HepG2 (cell line): ENCODE measurements around the gene ABHD1. TPM values are rescaled to one million over a fixed set of nuclear protein-coding genes. Genes with fewer than 3 reads are reported as not detected.
A peak's percentile ranks its signal among the peaks of the same experiment; 100 is the strongest.

Source experiments
- FOXO4 ChIP-seq: sonication (generic); formaldehyde crosslinking; conservative IDR thresholded peaks from 2 replicates; pipeline ENCODE4 v1.8.1; 2023; ENCODE audit warnings: missing genetic modification reagents
- HIC2 ChIP-seq: sonication (generic); formaldehyde crosslinking; IDR thresholded peaks from 2 replicates; pipeline ENCODE4 v1.9.0; 2022; ENCODE audit warnings: low read depth, missing genetic modification reagents
- HNF1A ChIP-seq, 2 experiments: sonication (generic) in 1 of 2; formaldehyde crosslinking in 1 of 2; IDR thresholded peaks; 2 replicates each; pipeline versions ENCODE4 v1.4.0 to v1.6.1; 2016 to 2020; ENCODE audit warnings: borderline replicate concordance in 1 of 2, low read depth in 1 of 2, mild to moderate bottlenecking in 1 of 2, missing genetic modification reagents in 1 of 2
- KAT2B ChIP-seq: fragments of 150-350 bp; IDR thresholded peaks from 2 replicates; pipeline ENCODE4 v1.6.1; 2014; ENCODE audit warnings: low read depth, low read length, borderline replicate concordance
- MATR3 ChIP-seq: sonication (generic); formaldehyde crosslinking; IDR thresholded peaks from 2 replicates; pipeline ENCODE4 v1.4.0; 2020; ENCODE audit warnings: missing genetic modification reagents
- MEIS2 ChIP-seq: sonication (generic); formaldehyde crosslinking; IDR thresholded peaks from 2 replicates; pipeline ENCODE4 v1.9.0; 2021; ENCODE audit warnings: mild to moderate bottlenecking, missing genetic modification reagents
- ONECUT2 ChIP-seq: sonication (generic); formaldehyde crosslinking; IDR thresholded peaks from 2 replicates; pipeline ENCODE4 v1.4.0; 2020; ENCODE audit warnings: missing genetic modification reagents
- SRSF4 ChIP-seq: fragments of 200-400 bp; formaldehyde crosslinking; IDR thresholded peaks from one replicate; pipeline ENCODE4 v1.6.1; 2018; ENCODE audit warnings: mild to moderate bottlenecking, low read depth, low read length, moderate library complexity; ENCODE audit not compliant: poor library complexity, severe bottlenecking
- TBX3 ChIP-seq: fragments of 450-650 bp; IDR thresholded peaks from 2 replicates; pipeline ENCODE4 v1.6.1; 2017; ENCODE audit warnings: antibody characterized with exemption, mild to moderate bottlenecking, inconsistent platforms, borderline replicate concordance
- YEATS4 ChIP-seq: sonication (generic); formaldehyde crosslinking; IDR thresholded peaks from 2 replicates; pipeline ENCODE4 v1.4.0; 2020; ENCODE audit warnings: missing genetic modification reagents, borderline replicate concordance
- ZNF614 ChIP-seq: IDR thresholded peaks from 2 replicates; pipeline ENCODE4 v1.6.1; 2018; ENCODE audit warnings: missing biosample characterization, missing genetic modification reagents, inconsistent platforms, borderline replicate concordance
- ZNF766 ChIP-seq: sonication (generic); formaldehyde crosslinking; IDR thresholded peaks from 2 replicates; pipeline ENCODE4 v1.5.0; 2020; ENCODE audit warnings: missing genetic modification reagents, borderline replicate concordance
- polyA plus RNA-seq, 8 experiments: library from polyadenylated mRNA; depleted of rRNA in 3 of 8; stranded (reverse) in 7 of 8; unstranded in 1 of 8; fragments of >200 nt; fragmentation: Illumina TruSeq in 4 of 8; extraction: Trizol in 4 of 8; gene quantifications; 2 replicates each; pipeline versions ENCODE4 v1.2.1 to v1.2.3, GENCODE V29; 2011 to 2016; ENCODE audit warnings: low read depth in 4 of 8, missing spikeins in 1 of 8, mixed read lengths in 1 of 8; ENCODE audit not compliant: insufficient read depth in 1 of 8
- total RNA-seq, 5 experiments: library from RNA; depleted of rRNA; stranded (reverse); fragments of >200 nt; fragmentation: Illumina TruSeq; extraction: Trizol; gene quantifications; 2 replicates each; pipeline ENCODE4 v1.2.3, GENCODE V29; 2016; ENCODE audit warnings: low read depth in 1 of 5
- TF ChIP-seq, protein P1 (sequence below): sonication (generic); formaldehyde crosslinking; IDR thresholded peaks from 2 replicates; pipeline ENCODE4 v1.8.0; 2022; ENCODE audit warnings: missing genetic modification reagents, mild to moderate bottlenecking, moderate library complexity, borderline replicate concordance
- TF ChIP-seq, protein P2 (sequence below): IDR thresholded peaks from 2 replicates; pipeline ENCODE4 v1.6.1; 2016; ENCODE audit warnings: missing compliant biosample characterization, missing genetic modification reagents, borderline replicate concordance
- TF ChIP-seq, protein P3 (sequence below): IDR thresholded peaks from 2 replicates; pipeline ENCODE4 v1.6.1; 2016; ENCODE audit warnings: low read depth, control low read depth

The ABHD1 gene
- total and polyA plus RNA-seq, 2 of the 13 experiments (the other 11 are each of a cell fraction or from before 2014, with no cell fraction given), result 0.04 to 0.81 TPM

- TF ChIP-seq FOXO4 (CRISPR knock-in tag) (no peak), MEIS2 (peak; percentile 78; the same call in 1 of the 2 replicates), ZNF766 (peak; percentile 39; the same call in 1 of the 2 replicates), SRSF4 (no peak), YEATS4 (CRISPR knock-in tag) (peak; percentile 91), ZNF614 (CRISPR knock-in tag) (peak; percentile 88), ONECUT2 (no peak), HIC2 (no peak; the same call in 1 of the 2 replicates), KAT2B (no peak), TBX3 (no peak), MATR3 (CRISPR knock-in tag) (no peak), HNF1A (IDR thresholded peaks at IDR 0.05; ENCODE audit: low read depth) (no peak), HNF1A (CRISPR knock-in tag; IDR thresholded peaks at IDR 0.05; ENCODE audit: borderline replicate concordance) (peak; percentile 84)
- TF ChIP-seq, protein P1, sequence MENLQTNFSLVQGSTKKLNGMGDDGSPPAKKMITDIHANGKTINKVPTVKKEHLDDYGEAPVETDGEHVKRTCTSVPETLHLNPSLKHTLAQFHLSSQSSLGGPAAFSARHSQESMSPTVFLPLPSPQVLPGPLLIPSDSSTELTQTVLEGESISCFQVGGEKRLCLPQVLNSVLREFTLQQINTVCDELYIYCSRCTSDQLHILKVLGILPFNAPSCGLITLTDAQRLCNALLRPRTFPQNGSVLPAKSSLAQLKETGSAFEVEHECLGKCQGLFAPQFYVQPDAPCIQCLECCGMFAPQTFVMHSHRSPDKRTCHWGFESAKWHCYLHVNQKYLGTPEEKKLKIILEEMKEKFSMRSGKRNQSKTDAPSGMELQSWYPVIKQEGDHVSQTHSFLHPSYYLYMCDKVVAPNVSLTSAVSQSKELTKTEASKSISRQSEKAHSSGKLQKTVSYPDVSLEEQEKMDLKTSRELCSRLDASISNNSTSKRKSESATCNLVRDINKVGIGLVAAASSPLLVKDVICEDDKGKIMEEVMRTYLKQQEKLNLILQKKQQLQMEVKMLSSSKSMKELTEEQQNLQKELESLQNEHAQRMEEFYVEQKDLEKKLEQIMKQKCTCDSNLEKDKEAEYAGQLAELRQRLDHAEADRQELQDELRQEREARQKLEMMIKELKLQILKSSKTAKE (CRISPR knock-in tag), result no peak
- TF ChIP-seq, protein P2, sequence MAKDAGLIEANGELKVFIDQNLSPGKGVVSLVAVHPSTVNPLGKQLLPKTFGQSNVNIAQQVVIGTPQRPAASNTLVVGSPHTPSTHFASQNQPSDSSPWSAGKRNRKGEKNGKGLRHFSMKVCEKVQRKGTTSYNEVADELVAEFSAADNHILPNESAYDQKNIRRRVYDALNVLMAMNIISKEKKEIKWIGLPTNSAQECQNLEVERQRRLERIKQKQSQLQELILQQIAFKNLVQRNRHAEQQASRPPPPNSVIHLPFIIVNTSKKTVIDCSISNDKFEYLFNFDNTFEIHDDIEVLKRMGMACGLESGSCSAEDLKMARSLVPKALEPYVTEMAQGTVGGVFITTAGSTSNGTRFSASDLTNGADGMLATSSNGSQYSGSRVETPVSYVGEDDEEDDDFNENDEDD, result peak; percentile 98
- TF ChIP-seq, protein P3, sequence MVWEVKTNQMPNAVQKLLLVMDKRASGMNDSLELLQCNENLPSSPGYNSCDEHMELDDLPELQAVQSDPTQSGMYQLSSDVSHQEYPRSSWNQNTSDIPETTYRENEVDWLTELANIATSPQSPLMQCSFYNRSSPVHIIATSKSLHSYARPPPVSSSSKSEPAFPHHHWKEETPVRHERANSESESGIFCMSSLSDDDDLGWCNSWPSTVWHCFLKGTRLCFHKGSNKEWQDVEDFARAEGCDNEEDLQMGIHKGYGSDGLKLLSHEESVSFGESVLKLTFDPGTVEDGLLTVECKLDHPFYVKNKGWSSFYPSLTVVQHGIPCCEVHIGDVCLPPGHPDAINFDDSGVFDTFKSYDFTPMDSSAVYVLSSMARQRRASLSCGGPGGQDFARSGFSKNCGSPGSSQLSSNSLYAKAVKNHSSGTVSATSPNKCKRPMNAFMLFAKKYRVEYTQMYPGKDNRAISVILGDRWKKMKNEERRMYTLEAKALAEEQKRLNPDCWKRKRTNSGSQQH, result peak; percentile 92
Measured at GRCh38 chr2:27086090-27086723, 37.4 kb upstream of the ABHD1 start (continued).
